Epithelial cell of esophagus (primary cell): ENCODE results near the gene PALB2.

ENCODE experiments used
- DNase-seq: peaks from one replicate; pipeline ENCODE4 v3.0.0; 2010; ENCODE audit warnings: low read depth
- H3K4me3 ChIP-seq: 2 replicates; pipeline ENCODE4 v1.5.1; 2011; ENCODE audit warnings: mild to moderate bottlenecking, low read length, control low read depth
- CTCF ChIP-seq: IDR thresholded peaks from 2 replicates; pipeline ENCODE4 v1.5.1; 2011; ENCODE audit warnings: low read depth, mild to moderate bottlenecking, low read length, control low read depth, inconsistent platforms; ENCODE audit not compliant: insufficient read depth; ENCODE audit errors: missing control alignments

PALB2 gene

GRCh38 chr16:23562505-23562904 is 78.6 kb downstream of the PALB2 start:
- DNase-seq: no peak
- TF ChIP-seq CTCF: no peak

GRCh38 chr16:23561586-23561985 is 79.5 kb downstream of the PALB2 start:
- DNase-seq: no peak
- TF ChIP-seq CTCF: no peak
- no peak overlapping the region for H3K4me3 ChIP-seq

More at GRCh38 chr16:23562505-23562904, 78.6 kb downstream of the PALB2 start:
- no peak overlapping the region for H3K4me3 ChIP-seq

GRCh38 chr16:23557779-23558702 is 83.1 kb downstream of the PALB2 start:
- DNase-seq: peak; percentile 37
- no peak for TF ChIP-seq CTCF
- peak overlapping the region; percentile 76 for H3K4me3 ChIP-seq

- DNase-seq: peak; percentile 99
- peak within 1 kb of the TSS; percentile 76 for H3K4me3 ChIP-seq
- peak; percentile 76 for TF ChIP-seq CTCF
Observed at GRCh38 chr16:23556881-23557778, 84.0 kb downstream of the PALB2 start, which contains the start of the genes EARS2 and UBFD1. EARS2 (minus strand) TSS chr16:23557350; CDS start chr16:23557343, 7 bp downstream. UBFD1 (plus strand) TSS chr16:23557727; CDS start chr16:23557743, 16 bp downstream.

- H3K4me3 ChIP-seq: no peak overlapping the region
- no peak for DNase-seq
- no peak for TF ChIP-seq CTCF
Observed at GRCh38 chr16:23554536-23554935, 86.6 kb downstream of the PALB2 start.
